ENCODE results near the gene NUP133.
"Not testable (repeated sequence)": the region's sequence is repeated elsewhere in the genome, so short reads cannot be mapped to it uniquely, and the experiment has no call there.

NUP133 gene

GRCh38 chr1:229509576-229509975 is 1.4 kb upstream of the NUP133 start:
- no peak for DNase-seq (ENCODE audit: low read depth in 2 of 2)

- DNase-seq (ENCODE audit: low read depth in 2 of 2) = no peak
Measured at GRCh38 chr1:229508823-229509337, 739 bp upstream of the NUP133 start.

- DNase-seq (ENCODE audit: low read depth in 2 of 2) = no peak
Measured at GRCh38 chr1:229507502-229507901, 639 bp downstream of the NUP133 start.

GRCh38 chr1:229506633-229507032 is 1.5 kb downstream of the NUP133 start:
- DNase-seq (ENCODE audit: low read depth in 2 of 2) = no peak

- DNase-seq (ENCODE audit: low read depth in 2 of 2) = no peak
Measured at GRCh38 chr1:229495782-229496181, 12.4 kb downstream of the NUP133 start.

GRCh38 chr1:229487181-229487580 is 21.0 kb downstream of the NUP133 start:
- no peak for DNase-seq (ENCODE audit: low read depth in 2 of 2)

GRCh38 chr1:229485318-229485717 is 22.8 kb downstream of the NUP133 start:
- no peak for DNase-seq (ENCODE audit: low read depth in 2 of 2)

- no peak for DNase-seq (ENCODE audit: low read depth in 2 of 2)
Measured at GRCh38 chr1:229482511-229482910, 25.6 kb downstream of the NUP133 start.

- no peak for DNase-seq (ENCODE audit: low read depth in 2 of 2)
Measured at GRCh38 chr1:229480495-229480894, 27.6 kb downstream of the NUP133 start.

GRCh38 chr1:229479660-229480399 is 28.3 kb downstream of the NUP133 start:
- DNase-seq (ENCODE audit: low read depth in 2 of 2) = no peak

GRCh38 chr1:229478852-229479251 is 29.3 kb downstream of the NUP133 start:
- no peak for DNase-seq (ENCODE audit: low read depth in 2 of 2)

- DNase-seq (ENCODE audit: low read depth in 2 of 2) = not testable (repeated sequence)
Measured at GRCh38 chr1:229475859-229476258, 32.3 kb downstream of the NUP133 start.

- DNase-seq (ENCODE audit: low read depth in 2 of 2) = no peak
Measured at GRCh38 chr1:229474509-229474908, 33.6 kb downstream of the NUP133 start.

- DNase-seq (ENCODE audit: low read depth in 2 of 2) = no peak
Measured at GRCh38 chr1:229471175-229471574, 37.0 kb downstream of the NUP133 start.

- no peak for DNase-seq (ENCODE audit: low read depth in 2 of 2)
Measured at GRCh38 chr1:229470406-229471043, 37.6 kb downstream of the NUP133 start.

GRCh38 chr1:229466887-229467286 is 41.3 kb downstream of the NUP133 start:
- no peak for DNase-seq (ENCODE audit: low read depth in 2 of 2)

- no peak for DNase-seq (ENCODE audit: low read depth in 2 of 2)
Measured at GRCh38 chr1:229464672-229465071, 43.5 kb downstream of the NUP133 start.

GRCh38 chr1:229461032-229461668 is 47.0 kb downstream of the NUP133 start:
- DNase-seq (ENCODE audit: low read depth in 2 of 2) = no peak

- no peak for DNase-seq (ENCODE audit: low read depth in 2 of 2)
Measured at GRCh38 chr1:229459815-229460214, 48.3 kb downstream of the NUP133 start.

GRCh38 chr1:229457436-229457835 is 50.7 kb downstream of the NUP133 start:
- DNase-seq (ENCODE audit: low read depth in 2 of 2) = no peak

GRCh38 chr1:229456016-229456415 is 52.1 kb downstream of the NUP133 start:
- no peak for DNase-seq (ENCODE audit: low read depth in 2 of 2)

GRCh38 chr1:229454056-229454455 is 54.1 kb downstream of the NUP133 start:
- DNase-seq (ENCODE audit: low read depth in 2 of 2) = no peak
